ENCODE data around the gene PTPN18. TPM values are rescaled to one million over a fixed set of nuclear protein-coding genes. Genes with fewer than 3 reads are reported as not detected.

Gene PTPN18
- total and polyA plus RNA-seq, 7 donors = 30.0 to 113 (median 39.2) TPM

DNA sequence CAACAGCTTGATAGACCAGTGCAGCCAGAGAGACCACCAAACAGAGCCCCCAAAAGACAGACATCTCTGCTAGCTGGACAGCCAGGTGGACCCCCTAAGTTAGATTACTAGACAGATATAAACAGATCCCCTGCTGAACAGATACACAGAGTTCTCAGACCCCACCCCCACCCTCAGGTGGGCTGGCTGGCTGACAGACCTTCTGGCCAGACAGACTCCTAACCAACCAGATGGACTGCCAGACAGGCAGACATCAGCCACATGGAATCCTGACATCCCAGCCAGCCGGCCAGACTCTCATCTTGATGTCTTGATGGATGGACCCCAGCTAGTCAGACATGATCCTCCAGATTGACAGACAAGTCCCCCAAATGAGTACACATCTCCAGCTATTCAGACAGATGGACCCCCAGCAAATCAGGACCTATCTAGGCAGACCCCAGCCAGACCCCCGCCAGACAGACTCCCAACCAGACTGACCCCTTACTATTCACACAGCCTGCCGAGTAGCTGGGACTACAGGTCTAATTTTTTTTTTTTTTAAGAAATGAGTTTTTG, 18.0 kb downstream of the PTPN18 start:
- peak; percentile 57 for DNase-seq
- H3K9me3 ChIP-seq = no peaks in the 10 kb centered on the region
- no peak overlapping the region for H3K27ac ChIP-seq
- intact Hi-C loops (cut with DNase I) = loop anchor here (5.0 kb wide), 1 partner anchor 192 kb away; the partner anchor contains the start of genes MZT2B and SMPD4
- peaks cover 0 to 33% (median 27%) of the 10 kb centered on the region in 4 donors for H3K4me1 ChIP-seq
- 94 to 95% methylated on average over 3 of the region's 3 CpGs for WGBS, 2 donors
- H3K36me3 ChIP-seq = peaks cover 0 to 18% (median 7%) of the 10 kb centered on the region in 4 donors
- no peak overlapping the region for H3K4me3 ChIP-seq
- H3K27me3 ChIP-seq = no peaks in the 10 kb centered on the region
- TF ChIP-seq, protein P1, sequence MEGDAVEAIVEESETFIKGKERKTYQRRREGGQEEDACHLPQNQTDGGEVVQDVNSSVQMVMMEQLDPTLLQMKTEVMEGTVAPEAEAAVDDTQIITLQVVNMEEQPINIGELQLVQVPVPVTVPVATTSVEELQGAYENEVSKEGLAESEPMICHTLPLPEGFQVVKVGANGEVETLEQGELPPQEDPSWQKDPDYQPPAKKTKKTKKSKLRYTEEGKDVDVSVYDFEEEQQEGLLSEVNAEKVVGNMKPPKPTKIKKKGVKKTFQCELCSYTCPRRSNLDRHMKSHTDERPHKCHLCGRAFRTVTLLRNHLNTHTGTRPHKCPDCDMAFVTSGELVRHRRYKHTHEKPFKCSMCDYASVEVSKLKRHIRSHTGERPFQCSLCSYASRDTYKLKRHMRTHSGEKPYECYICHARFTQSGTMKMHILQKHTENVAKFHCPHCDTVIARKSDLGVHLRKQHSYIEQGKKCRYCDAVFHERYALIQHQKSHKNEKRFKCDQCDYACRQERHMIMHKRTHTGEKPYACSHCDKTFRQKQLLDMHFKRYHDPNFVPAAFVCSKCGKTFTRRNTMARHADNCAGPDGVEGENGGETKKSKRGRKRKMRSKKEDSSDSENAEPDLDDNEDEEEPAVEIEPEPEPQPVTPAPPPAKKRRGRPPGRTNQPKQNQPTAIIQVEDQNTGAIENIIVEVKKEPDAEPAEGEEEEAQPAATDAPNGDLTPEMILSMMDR (IDR thresholded peaks at IDR 0.05) = no peak
- no peak for TF ChIP-seq EP300 (IDR thresholded peaks at IDR 0.05)

DNA sequence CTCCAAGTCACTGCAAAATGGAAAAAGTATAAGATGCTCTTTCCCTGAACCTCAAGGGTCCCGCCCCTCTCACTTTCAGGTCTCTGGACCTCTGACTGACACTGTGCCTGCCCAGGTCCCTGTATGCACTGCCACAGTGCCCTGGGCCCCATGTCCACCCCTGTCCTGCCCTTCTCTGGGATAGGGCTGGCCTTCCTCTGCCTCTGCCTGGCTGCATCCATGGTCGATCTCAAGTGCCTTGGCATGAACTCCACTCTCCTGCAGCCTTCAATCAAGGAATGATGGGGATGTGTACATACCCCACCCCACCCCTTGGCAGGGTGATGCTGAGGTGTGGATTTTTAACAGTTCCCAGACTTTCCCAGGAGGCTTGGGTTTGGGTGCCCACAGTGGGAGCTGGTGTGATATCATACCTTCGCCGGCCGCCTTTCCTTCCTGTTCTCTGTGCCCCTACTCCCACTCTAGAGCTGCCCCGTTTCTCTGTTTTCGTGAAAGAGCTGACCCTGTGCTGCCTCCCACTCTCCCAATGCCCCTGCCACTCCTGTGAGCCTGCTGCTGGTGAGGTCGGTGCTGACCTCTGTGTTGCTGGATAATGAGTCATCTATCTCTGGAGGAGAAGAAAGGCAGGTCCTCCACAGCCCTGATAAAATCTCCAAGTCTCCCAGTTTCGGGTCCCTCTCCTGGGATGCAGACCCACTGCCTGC, 18.9 kb downstream of the PTPN18 start:
- intact Hi-C loops (cut with DNase I) = loop anchor here (5.0 kb wide), 1 partner anchor 192 kb away; the partner anchor contains the start of genes MZT2B and SMPD4
- H3K4me1 ChIP-seq = peaks cover 0 to 33% (median 27%) of the 10 kb centered on the region in 4 donors
- no peak overlapping the region for H3K27ac ChIP-seq
- H3K27me3 ChIP-seq = no peaks in the 10 kb centered on the region
- peak; percentile 56 for DNase-seq
- peaks cover 0 to 18% (median 7%) of the 10 kb centered on the region in 4 donors for H3K36me3 ChIP-seq
- 91 to 94% methylated on average over 9 of the region's 9 CpGs for WGBS, 2 donors
- TF ChIP-seq POLR2AphosphoS5 (IDR thresholded peaks at IDR 0.05) (no peak), EP300 (IDR thresholded peaks at IDR 0.05) (no peak), POLR2A (IDR thresholded peaks at IDR 0.05) (no peak)
- TF ChIP-seq, protein P1 (IDR thresholded peaks at IDR 0.05) = no peak
- H3K9me3 ChIP-seq = no peaks in the 10 kb centered on the region
- H3K4me3 ChIP-seq = no peak overlapping the region

DNA sequence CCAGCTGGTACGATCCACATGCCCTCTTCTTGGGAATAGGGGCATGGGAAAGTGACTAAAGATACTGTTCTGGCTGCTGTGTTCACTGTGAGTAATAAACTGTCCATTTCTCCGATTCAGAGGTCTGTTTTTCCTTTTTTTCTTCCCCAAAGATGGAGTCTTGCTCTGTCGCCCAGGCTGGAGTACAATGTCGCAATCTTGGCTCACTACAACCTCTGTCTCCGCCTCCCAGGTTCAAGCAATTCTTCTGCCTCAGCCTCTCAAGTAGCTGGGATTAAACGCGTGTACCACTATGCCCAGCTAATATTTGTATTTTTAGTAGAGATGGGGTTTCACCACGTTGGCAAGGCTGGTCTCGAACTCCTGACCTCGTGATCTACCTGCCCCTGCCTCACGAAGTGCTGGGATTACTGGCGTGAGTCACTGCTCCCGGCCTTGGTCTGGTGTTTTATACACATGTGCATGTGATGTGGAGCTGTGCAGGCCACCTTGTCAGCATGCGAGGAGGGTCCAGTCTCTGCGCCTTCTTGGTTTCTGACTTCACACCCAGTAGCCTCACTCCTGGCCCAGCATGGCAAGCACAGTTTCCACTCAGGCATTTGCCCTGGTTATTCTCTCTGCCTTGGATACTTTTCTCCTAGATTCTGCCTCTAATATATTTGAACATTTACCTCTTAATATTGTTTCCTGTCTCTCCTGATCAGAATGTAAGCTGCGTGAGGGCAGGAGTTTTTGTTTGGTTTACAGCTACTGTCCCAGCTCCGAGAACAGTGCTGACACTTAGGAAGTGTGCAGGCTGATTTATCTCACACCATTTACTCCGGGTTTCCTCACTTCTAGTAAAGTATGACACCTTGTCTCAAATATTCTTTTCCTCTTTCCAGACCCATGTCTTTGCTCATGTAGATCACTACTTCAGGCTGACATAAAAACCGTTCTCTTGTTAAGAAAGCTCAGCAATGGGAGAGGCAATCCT, 19.7 kb downstream of the PTPN18 start:
- DNase-seq = peak; percentile 53
- H3K36me3 ChIP-seq = peaks cover 0 to 20% (median 4%) of the 10 kb centered on the region in 4 donors
- TF ChIP-seq POLR2AphosphoS5 (IDR thresholded peaks at IDR 0.05) = no peak
- no peak for TF ChIP-seq POLR2A (IDR thresholded peaks at IDR 0.05)
- TF ChIP-seq, protein P1 (IDR thresholded peaks at IDR 0.05) = no peak
- no peak for TF ChIP-seq EP300 (IDR thresholded peaks at IDR 0.05)
- no peaks in the 10 kb centered on the region for H3K9me3 ChIP-seq
- 94% methylated on average over 19 of the region's 19 CpGs for WGBS, 2 donors
- H3K27ac ChIP-seq = no peak overlapping the region
- intact Hi-C loops (cut with DNase I) = no loop called here
- H3K4me3 ChIP-seq = no peak overlapping the region
- H3K4me1 ChIP-seq = peaks cover 0 to 33% (median 27%) of the 10 kb centered on the region in 4 donors
- no peaks in the 10 kb centered on the region for H3K27me3 ChIP-seq

DNA sequence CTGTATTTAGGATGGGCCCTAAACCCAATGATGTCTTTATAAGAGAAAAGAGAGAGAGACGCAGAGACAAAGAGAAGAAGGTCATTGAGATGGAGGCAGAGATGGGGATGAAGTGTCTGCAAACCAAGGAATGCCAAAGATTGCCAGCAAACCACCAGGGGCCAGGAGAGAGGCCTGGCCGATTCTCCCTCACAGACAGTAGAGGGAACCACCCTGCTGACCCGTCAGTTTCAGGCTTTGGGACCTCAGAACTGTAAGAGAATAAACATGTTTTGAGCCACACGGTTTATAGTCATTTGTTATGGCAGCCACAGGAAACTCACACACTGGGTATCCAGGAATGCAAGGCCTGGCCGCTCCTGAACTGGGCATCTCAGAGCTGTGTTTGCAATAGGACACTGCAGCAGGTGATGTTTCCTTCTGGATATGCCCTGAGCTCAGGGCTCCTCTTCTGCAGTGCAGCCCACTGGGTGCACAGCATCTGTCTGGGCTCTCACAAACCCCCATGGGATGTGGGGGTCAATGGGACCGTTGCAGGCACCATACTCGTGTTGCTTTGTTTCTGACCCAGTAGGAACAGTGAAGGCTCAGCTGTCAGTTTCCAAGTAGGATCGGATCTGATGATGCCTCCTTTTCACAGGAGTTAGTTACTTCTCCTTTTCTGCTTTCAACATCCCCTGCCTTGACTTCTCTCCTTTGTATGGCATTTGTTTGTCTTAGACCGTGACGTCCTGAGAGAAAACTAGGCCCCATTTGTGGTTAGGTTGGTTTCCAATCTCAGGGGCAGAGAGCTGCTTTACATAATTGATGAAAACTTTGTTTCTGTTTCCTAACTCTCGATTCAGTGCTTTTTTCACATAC, 20.8 kb downstream of the PTPN18 start:
- no peak overlapping the region for H3K4me3 ChIP-seq
- intact Hi-C loops (cut with DNase I) = no loop called here
- no peaks in the 10 kb centered on the region for H3K27me3 ChIP-seq
- H3K27ac ChIP-seq = no peak overlapping the region
- DNase-seq = peak; percentile 28
- WGBS, 2 donors = 69 to 80% methylated on average over 11 of the region's 11 CpGs
- H3K36me3 ChIP-seq = peaks cover 0 to 15% (median 4%) of the 10 kb centered on the region in 4 donors
- peaks cover 0 to 23% (median 18%) of the 10 kb centered on the region in 4 donors for H3K4me1 ChIP-seq
- H3K9me3 ChIP-seq = no peaks in the 10 kb centered on the region
- TF ChIP-seq, protein P1 (IDR thresholded peaks at IDR 0.05) = no peak
- TF ChIP-seq EP300 (IDR thresholded peaks at IDR 0.05) (no peak), POLR2A (IDR thresholded peaks at IDR 0.05) (no peak), POLR2AphosphoS5 (IDR thresholded peaks at IDR 0.05) (no peak)

Data from sigmoid colon (tissue), 7 donors.